Keratinocyte (primary cell): ENCODE measurements around the gene DHRS11.

ENCODE experiments used
- EZH2 ChIP-seq: IDR thresholded peaks from one replicate; pipeline ENCODE4 v1.6.1; 2012; ENCODE audit warnings: inconsistent platforms, mild to moderate bottlenecking, low read length, moderate library complexity
- TF ChIP-seq, protein P1 (sequence below), 3 experiments: IDR thresholded peaks in 1 of 3; conservative IDR thresholded peaks in 1 of 3; optimal IDR thresholded peaks in 1 of 3; 2 replicates in 2 of 3; 3 replicates in 1 of 3; pipeline versions ENCODE3 to v1.5.1; 2011; ENCODE audit warnings: low read length in 3 of 3, mild to moderate bottlenecking in 3 of 3, moderate library complexity in 2 of 3, control low read depth in 1 of 3, inconsistent platforms in 1 of 3; ENCODE audit not compliant: insufficient read depth in 2 of 3; ENCODE audit errors: extremely low read depth in 1 of 3

DNA sequence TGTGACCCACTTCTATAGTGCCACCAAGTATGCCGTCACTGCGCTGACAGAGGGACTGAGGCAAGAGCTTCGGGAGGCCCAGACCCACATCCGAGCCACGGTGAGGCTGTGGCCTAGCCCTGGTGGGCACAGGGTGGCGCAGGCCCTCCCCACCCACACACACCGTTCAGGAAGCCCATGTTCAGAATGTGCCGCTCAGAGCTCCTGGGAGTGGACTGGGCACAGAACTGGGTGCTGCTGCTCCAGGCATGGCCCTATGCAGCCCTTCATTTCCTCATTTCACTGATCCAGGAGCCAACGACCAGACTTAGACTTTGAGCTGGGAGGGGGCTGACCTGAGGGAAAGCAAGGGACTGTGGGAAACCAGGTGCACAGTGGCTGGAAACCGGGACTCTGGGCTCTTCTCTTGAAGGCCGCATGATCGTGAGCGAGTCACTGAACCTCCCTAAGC lies 7.3 kb downstream of the DHRS11 start:
- TF ChIP-seq, protein P1, sequence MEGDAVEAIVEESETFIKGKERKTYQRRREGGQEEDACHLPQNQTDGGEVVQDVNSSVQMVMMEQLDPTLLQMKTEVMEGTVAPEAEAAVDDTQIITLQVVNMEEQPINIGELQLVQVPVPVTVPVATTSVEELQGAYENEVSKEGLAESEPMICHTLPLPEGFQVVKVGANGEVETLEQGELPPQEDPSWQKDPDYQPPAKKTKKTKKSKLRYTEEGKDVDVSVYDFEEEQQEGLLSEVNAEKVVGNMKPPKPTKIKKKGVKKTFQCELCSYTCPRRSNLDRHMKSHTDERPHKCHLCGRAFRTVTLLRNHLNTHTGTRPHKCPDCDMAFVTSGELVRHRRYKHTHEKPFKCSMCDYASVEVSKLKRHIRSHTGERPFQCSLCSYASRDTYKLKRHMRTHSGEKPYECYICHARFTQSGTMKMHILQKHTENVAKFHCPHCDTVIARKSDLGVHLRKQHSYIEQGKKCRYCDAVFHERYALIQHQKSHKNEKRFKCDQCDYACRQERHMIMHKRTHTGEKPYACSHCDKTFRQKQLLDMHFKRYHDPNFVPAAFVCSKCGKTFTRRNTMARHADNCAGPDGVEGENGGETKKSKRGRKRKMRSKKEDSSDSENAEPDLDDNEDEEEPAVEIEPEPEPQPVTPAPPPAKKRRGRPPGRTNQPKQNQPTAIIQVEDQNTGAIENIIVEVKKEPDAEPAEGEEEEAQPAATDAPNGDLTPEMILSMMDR (optimal IDR thresholded peaks at IDR 0.05 in 1 of 3, IDR thresholded peaks at IDR 0.05 in 1 of 3, conservative IDR thresholded peaks at IDR 0.05 in 1 of 3; ENCODE audit: extremely low read depth in 1 of 3, insufficient read depth in 2 of 3, low read length in 3 of 3) = no peak
- no peak for TF ChIP-seq EZH2
